SIG-M5 treated with dmso at 0.1 percent for 504 hours (cell line): ENCODE data around the gene SETDB1.
"Not testable (repeated sequence)": the region's sequence is repeated elsewhere in the genome, so short reads cannot be mapped to it uniquely, and the experiment has no call there.

Experiments used
- DNase-seq: peaks from one replicate; lab custom pipeline; 2025; ENCODE audit not compliant: unreplicated experiment; lab: John Stamatoyannopoulos, UW

SETDB1 gene

DNA sequence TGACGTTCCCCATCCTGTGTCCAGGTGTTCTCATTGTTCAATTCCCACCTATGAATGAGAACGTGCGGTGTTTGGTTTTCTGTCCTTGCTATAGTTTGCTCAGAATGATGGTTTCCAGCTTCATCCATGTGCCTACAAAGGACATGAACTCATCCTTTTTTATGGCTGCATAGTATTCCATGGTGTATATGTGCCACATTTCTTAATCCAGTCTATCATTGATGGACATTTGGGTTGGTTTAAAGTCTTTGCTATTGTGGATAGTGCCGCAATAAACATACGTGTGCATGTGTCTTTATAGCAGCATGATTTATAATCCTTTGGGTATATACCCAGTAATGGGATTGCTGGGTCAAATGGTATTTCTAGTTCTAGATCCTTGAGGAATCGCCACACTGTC lies 2.6 kb downstream of the SETDB1 start:
- not testable (repeated sequence) for DNase-seq

DNA sequence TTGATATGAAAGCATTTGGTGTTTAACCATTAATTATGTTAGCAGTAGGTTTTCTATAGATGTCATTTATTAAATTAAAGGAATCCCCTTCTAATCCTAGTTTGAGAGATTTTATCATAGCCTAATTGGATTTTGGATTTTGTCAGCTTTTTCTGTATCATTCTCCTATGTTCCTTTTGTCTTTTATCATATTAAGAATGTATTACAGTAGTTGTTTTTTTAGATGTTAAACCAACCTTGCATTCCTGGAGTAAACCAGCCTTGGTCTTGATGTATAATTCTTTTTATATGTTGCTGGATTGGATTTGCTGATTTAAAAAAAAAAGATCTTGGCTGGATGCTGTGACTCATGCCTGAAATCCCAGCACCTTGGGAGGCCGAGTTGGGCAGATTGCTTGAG lies 5.6 kb downstream of the SETDB1 start:
- DNase-seq = no peak

DNA sequence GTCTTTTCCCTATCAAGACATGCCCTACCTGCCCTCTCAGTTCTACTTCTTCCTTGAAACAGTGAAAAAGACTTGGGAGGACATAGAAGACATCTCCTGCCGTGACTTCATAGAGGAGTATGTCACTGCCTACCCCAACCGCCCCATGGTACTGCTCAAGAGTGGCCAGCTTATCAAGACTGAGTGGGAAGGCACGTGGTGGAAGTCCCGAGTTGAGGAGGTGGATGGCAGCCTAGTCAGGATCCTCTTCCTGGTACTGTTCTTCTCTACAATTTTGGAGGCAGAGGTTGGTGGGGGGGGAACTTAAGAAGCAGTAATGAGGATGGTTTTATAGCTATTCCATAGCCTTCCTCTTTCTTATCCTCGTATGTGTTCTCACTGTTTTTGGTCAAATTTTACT lies 18.7 kb downstream of the SETDB1 start:
- no peak for DNase-seq

DNA sequence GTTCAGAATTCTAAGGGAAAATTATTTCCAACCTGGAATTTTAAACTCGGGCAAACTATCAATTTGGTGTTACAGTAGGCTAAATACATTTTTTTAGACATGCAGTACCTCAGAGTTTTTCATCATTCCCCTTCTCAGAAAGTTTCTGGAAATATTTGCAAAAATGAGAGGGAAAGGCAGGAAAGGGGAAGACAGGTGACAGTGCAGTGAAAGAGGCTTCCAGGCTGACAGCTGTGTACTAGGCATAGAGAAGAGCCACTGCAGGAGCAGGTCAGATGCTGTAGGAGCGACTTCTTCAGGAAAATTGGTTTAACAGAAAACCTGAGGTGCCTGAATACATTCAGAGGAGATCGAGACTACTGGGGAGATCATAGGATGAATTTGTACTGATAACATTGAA lies 28.5 kb downstream of the SETDB1 start:
- DNase-seq = no peak

DNA sequence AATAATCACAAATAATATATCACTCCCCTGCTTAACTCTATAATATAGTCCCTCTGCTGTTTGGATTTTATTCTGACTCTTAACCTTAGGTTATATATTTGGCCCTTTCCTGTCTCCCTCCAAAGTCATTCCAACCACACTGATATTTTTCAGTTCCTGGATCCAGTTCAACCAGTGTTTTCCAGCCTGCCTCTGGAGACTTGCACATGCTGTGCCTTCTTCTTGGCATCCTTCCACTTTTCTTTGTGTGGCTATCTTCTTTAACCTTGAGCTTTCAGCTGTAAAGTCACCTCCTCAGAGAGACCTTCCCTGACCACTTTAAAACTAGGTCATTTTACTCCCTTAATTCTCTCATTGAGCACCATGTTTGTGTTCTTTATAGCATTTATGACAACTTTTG lies 29.1 kb downstream of the SETDB1 start:
- no peak for DNase-seq

DNA sequence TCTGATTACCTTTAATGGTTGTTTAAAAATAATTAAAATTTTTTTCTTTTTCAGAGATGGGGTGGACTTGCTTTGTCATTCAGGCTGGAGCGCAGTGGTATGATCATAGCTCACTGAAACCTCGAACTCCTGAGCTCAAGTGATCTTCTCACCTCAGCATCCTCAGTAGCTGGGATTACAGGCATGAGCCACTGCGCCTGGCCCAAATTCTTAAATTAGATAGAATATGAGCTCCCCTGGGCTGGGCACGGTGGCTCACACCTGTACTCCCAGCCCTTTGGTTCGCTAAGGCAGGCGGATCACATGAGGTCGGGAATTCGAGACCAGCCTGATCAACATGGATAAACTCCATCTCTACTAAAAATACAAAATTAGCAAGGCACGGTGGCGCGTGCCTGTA lies 31.5 kb downstream of the SETDB1 start:
- DNase-seq = no peak

DNA sequence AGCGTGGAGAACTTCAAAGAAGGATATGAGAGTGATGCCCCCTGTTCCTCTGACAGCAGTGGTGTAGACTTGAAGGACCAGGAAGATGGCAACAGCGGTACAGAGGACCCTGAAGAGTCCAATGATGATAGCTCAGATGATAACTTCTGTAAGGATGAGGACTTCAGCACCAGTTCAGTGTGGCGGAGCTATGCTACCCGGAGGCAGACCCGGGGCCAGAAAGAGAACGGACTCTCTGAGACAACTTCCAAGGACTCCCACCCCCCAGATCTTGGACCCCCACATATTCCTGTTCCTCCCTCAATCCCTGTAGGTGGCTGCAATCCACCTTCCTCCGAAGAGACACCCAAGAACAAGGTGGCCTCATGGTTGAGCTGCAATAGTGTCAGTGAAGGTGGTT lies 34.5 kb downstream of the SETDB1 start:
- no peak for DNase-seq

DNA sequence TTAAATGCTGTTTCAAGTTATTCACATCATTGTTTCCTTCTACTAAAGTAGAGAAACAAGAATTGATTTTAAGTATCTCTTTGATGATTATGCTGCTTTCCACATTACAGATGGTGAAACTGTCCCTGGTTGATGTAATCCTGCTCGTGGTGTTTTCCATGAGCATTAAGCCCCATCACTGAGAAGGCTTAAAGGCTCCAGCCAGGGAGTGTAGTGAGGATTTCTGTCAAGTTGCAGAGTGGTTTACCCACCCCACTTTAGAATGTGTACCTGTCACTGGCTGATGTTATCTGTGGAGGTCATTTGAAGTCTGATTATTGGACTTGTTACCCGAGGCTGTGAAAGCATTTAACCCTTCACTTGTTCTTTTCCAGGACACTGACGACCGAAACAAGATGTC lies 35.6 kb downstream of the SETDB1 start:
- DNase-seq = no peak

DNA sequence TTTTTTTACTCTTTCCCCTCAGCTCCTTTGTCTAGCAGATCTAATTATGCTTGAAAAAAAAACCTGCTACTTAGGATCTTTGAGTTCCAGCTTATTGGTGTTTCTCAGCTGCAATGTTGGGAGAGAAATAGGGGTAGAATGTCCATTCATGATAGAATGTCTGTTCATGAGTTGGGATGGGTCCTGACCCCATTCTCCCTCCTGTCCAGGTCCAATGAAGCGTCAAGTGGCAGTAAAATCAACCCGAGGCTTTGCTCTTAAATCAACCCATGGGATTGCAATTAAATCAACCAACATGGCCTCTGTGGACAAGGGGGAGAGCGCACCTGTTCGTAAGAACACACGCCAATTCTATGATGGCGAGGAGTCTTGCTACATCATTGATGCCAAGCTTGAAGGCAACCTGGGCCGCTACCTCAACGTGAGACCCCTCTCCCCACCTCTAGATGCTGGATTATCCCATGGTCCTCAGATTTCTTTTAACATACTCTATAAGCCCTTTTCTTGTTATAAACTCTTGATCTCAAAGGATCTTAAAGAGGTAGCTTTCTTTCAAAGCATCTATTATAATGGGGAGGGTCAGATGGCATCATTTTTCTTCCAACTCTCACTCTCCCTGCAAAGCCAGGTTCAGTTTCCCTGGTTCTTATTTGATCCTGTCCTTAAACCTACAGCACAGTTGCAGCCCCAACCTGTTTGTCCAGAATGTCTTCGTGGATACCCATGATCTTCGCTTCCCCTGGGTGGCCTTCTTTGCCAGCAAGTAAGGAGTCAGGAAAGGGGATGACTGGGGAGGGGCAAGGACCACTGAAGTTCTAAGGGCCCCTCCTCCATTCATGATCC lies 37.4 kb downstream of the SETDB1 start:
- no peak for DNase-seq

DNA sequence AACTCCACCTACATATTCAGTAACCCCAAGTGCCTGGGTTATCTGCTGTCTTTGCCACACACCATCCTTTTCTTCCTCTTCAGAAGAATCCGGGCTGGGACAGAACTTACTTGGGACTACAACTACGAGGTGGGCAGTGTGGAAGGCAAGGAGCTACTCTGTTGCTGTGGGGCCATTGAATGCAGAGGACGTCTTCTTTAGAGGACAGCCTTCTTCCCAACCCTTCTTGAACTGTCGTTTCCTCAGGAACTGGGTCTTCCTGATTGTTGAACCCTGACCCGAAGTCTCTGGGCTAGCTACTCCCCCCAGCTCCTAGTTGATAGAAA lies 38.0 kb downstream of the SETDB1 start:
- no peak for DNase-seq

DNA sequence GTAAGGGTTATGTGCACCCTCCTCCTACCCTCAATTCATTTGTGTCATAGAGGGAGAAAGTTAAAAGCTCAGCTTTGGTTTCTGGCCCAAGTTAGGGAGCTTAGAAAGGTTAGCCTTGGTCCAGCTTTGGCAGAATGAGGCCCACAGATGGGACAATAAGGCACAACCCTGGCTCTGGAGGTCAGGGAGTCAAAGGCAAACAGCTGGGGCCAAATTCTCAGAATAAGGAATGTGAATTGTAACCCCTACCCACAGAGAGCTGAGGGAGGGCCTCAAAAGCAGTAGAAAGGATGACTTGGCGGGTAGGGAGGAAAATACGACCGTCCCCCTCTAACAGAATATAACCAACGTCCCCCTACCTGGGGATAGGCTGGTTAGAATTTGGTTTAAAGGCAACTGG lies 39.4 kb downstream of the SETDB1 start:
- no peak for DNase-seq

DNA sequence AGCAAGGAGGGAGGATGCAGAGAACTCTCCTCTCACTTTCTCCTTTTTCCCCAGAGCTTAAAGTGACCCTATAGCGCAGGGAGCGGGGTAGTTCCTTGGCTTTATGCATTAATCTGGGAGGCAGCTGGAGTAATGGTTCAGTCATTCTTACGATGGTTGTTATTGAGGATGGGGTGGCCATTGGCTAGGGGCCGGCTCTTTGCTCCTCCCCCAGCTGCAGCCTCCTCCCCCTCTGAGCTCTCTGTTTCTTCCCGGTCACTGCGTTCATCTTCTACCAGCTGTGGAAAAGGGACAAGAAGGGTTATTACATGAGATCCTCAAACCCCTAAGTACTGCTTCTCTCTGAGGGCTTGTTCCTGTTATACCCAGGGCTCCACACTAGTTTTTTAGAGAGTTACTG lies 39.8 kb downstream of the SETDB1 start:
- no peak for DNase-seq

DNA sequence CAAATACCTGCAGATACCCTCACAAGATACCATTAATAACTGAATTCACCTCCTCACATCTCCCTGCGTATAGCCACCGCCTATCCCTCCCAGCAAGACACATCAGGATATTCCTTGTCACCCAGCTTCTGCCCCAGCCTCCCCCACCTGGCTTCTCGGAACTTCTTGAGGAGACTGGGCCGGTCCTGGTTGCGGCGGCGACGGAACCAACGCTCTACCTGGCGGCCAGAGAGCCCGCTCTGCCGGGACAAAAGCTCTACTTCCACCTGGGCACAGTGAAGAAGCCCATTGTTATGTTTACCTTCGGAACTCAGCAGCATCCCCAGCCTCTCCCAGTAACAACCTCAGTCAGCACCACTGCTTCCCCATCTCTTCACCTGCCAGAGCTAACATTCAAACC lies 41.8 kb downstream of the SETDB1 start:
- DNase-seq = no peak

DNA sequence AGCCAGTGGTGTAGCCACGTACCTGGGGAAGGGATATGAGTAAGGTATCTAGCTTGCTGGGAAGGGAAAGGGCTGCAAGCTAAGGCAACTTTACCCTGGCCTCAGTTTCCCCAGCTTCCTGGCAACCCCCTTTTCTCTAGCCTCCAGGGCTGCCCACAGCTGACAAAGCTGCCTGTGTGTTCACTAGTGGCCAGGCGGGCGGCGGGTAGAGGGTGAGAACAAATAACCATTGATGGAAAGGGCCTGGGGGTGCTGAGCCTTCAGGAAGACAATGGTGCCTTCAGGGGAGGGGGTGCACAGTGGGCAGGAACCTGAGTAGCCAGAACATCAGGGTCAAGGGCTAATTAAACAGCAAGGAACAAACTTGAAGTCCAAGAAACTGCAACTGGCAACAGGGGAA lies 42.3 kb downstream of the SETDB1 start:
- DNase-seq = no peak

DNA sequence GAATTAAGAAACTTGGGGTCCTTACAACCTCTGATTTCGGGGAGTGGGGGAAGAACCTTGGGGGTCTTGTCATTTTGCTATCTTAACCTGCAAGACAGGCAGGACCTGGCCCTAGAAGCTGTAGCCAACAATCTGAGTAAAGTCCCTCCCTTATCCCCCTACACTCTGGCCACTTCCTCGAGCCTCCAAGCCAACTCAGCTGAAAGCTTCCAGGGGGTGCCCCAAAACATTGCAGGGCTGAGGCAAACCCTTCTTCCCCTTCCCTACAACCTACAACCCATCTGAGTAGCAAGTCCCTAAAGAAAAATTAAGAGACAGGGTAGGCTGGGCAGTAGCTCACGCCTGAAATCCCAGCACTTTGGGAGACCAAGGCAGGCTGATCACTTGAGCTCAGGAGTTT lies 43.5 kb downstream of the SETDB1 start:
- no peak for DNase-seq

DNA sequence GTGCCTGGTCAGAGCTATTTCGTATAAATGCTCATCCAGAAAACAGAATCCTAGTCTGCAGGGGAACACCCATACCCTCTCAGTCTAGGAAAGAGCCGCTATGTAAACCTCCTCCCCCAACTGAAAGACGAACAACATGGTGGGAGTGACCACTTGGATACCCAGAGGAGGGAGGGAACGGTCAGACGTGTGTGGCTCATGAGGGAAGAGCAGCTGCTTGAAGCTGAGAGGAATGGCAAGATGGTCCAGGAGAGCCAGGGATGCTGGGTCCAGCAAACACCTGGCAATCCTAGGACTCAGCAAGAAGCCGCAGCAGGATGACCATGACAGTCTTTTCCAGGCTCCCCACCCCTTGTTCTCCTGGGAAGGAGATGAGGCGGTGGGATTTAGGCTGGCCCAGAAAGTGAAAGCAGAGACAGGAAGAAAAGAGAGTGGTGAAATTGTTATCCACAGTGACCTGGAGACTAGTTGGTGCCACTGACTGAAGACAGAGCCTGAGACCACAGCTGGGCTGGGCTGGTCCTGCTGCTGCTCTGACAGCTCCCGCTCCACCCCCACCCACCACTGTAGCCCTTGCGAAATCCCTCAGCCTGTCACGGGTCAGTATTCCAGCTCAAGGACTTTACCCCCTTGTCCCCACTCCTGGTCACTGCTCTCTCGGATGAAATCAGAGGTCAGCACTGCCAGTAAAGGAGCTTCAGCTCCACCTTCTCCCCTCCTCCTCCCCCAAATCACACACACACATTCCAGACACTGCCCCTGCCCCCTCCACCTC lies 44.8 kb downstream of the SETDB1 start:
- peak; percentile 57 for DNase-seq

DNA sequence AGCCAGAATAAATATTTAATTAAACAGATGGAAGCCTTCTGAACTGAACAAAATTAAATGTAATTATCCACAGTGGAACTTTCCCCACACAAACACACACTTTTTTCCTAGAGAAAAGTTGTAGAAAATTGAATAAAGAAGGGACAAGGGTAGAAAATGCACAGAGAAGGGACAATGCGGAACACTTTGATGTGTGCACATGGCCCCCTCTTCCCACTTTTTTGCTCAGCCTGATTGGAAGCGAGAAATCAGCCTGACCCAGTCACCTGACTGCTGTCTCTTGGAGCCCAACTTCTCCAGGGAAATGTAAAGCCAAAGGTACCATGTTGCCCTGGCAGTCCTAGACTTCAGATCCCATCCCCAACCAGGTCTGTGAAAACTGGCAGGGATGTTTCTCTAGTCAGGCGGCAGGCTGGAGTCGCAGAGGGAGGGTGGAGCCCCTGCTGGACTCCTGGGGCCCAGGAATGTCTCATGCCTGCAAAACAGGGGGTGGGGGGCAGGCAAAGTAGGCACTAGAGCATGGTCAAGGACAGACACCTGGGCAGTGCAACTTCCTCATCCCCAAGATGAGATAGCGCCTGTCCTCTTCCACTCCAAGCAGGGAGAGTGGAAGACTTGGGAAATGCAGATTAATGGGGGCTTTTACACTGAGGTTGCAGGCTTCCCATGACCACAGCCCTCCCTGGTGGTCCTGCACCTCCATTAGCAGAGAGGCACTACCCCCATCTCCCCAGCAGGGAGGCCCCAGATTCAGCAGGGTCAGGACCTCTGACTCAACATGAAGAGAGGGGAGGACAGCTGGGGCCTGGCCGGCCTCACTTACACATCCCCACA lies 45.6 kb downstream of the SETDB1 start:
- peak; percentile 39 for DNase-seq

DNA sequence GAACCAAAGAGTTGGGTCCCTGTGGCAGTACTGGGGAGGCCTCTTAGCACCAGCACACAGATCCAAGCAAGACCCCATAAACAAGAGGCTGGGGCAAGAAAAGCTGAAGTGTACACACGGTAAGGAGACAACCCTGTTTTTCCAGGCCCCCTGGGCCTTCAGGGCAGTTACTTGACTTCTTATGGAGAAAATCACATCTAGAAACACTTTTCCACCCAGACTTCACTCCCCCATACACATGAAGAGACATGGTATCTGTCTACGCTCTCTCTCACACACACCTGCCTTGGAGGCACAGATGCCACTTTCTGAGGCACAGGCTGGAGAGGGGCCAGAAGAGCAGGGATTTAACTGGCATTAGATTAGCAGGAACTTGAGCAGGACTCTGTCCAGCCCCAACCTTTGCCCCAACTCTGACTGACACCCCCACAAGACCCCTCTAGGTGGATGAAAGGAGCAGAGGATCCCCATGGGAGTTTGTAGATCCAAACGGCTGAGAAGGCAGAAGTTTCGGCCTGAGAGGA lies 46.3 kb downstream of the SETDB1 start:
- DNase-seq = no peak

DNA sequence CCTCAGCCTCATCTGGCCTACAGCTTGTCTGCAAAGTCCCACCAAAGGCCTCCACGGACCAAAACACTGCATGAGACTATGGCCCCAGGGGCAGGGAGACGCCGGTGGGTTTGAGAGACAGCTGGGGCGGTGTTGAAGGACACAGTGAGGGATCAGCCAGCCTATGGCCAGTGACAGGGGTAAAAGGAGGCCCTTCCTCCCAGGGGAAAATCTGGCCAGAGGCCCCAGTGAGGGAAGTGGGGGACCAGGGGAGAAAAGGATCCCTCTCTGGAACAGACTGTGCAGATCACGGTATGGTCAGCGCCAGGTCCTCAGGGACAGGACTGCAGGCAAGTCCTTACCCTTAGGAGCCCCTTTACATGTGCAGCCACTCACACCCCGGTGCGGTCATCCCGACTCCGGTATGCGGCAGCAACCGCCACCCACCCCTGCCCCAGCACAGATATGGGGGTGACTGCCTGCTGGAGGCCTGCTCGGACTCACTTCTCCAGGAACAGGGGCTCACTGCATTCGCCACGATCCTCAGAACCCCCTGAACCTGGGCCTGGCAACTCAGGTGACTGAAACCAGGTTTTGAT lies 47.2 kb downstream of the SETDB1 start:
- DNase-seq = no peak

DNA sequence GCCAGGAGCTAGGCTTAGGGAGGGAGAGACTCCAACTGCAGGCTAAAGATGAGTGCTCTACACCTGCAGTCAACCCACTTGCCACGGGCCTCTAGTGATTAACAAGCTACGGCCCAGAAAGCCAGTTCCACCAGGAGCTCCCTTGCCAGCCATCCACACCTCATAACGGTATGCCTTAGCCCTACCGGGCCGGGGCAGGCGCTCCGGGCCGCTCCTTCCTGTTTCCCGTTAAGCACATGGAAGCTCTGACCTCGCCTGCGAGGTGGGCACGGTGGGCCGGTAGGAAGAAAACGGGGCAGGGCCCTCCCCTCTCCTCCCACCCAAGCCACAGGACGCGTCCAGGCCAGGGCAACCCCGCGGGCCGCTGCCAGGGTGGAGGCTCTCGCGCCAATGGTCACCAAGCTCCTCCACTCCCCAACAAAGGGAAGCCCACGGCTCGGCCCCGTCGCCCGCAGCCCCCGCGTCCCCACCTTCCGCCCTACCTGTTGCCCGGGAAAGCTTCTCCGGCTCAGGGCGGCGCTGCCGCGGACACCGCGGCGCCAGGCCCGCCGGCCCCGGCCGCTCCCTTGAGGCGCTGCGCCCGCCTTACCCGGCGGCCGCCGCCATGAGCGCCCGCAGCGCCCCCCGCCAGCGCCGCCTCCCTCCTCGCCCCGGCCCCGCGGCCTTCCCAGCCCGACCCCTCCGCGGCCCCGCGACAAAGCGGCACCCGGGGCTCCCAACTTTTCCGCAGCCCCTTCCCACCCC lies 47.8 kb downstream of the SETDB1 start:
- peak; percentile 70 for DNase-seq
